Mammary epithelial cell (primary cell): ENCODE measurements around the gene CACNA1G.

Experiments used
- CTCF ChIP-seq, 2 donors: IDR thresholded peaks in 1 of 2; conservative IDR thresholded peaks in 1 of 2; 2 replicates each; pipeline ENCODE4 v1.5.1; 2011 to 2012; ENCODE audit warnings: inconsistent platforms in 2 of 2, low read length in 2 of 2, mild to moderate bottlenecking in 2 of 2, control low read depth in 1 of 2, low read depth in 1 of 2; ENCODE audit not compliant: insufficient read depth in 1 of 2; ENCODE audit errors: extremely low read depth in 1 of 2
- EZH2 ChIP-seq: IDR thresholded peaks from 2 replicates; pipeline ENCODE4 v1.6.1; 2012; ENCODE audit warnings: low read length, inconsistent platforms, borderline replicate concordance

GRCh38 chr17:50634915-50635731 lies 74.6 kb downstream of the CACNA1G start:
- peak in 1 of 2 donors; percentile 14 for TF ChIP-seq CTCF (conservative IDR thresholded peaks at IDR 0.05 in 1 of 2, IDR thresholded peaks at IDR 0.05 in 1 of 2; ENCODE audit: extremely low read depth in 1 of 2, insufficient read depth in 1 of 2, low read depth in 1 of 2, low read length in 2 of 2)
- TF ChIP-seq EZH2: no peak
